ENCODE data around the gene STX8.

Gene STX8

GRCh38 chr17:9290226-9290613, 285.4 kb downstream of the STX8 start:
- TF ChIP-seq CTCF (IDR thresholded peaks at IDR 0.05): no peak

- no peak for TF ChIP-seq CTCF (IDR thresholded peaks at IDR 0.05)
Measured at GRCh38 chr17:9287306-9287705, 288.3 kb downstream of the STX8 start.

- no peak for TF ChIP-seq CTCF (IDR thresholded peaks at IDR 0.05)
Measured at GRCh38 chr17:9286434-9286833, 289.2 kb downstream of the STX8 start.

- TF ChIP-seq CTCF (IDR thresholded peaks at IDR 0.05): no peak
Measured at GRCh38 chr17:9285602-9286427, 289.8 kb downstream of the STX8 start.

GRCh38 chr17:9284884-9285283, 290.7 kb downstream of the STX8 start:
- TF ChIP-seq CTCF (IDR thresholded peaks at IDR 0.05): no peak

GRCh38 chr17:9283909-9284308, 291.7 kb downstream of the STX8 start:
- no peak for TF ChIP-seq CTCF (IDR thresholded peaks at IDR 0.05)

- no peak for TF ChIP-seq CTCF (IDR thresholded peaks at IDR 0.05)
Measured at GRCh38 chr17:9279893-9280292, 295.7 kb downstream of the STX8 start.

GRCh38 chr17:9274973-9275372, 300.6 kb downstream of the STX8 start:
- TF ChIP-seq CTCF (IDR thresholded peaks at IDR 0.05): no peak
